Stomach (tissue), 9 donors: ENCODE measurements around the gene TOM1L1. TPM values are rescaled to one million over a fixed set of nuclear protein-coding genes. Genes with fewer than 3 reads are reported as not detected.

ENCODE experiments used
- DNase-seq, 2 donors: peaks; one replicate each; pipeline versions ENCODE4 v3.0.0 to v3.0.0-alpha.2; 2013 to 2019
- H3K27ac ChIP-seq, 5 donors: fragments of 200-600 bp in 4 of 5; sonication (generic) in 4 of 5; one replicate each; pipeline ENCODE4 v1.5.1; 2013 to 2019; ENCODE audit warnings: mild to moderate bottlenecking in 1 of 5, moderate library complexity in 1 of 5
- H3K27me3 ChIP-seq, 3 donors: fragments of 200-600 bp; sonication (generic); one replicate each; pipeline ENCODE4 v1.5.1; 2017 to 2019; ENCODE audit warnings: mixed run types in 1 of 3
- H3K36me3 ChIP-seq, 4 donors: fragments of 200-600 bp; sonication (generic); 1 replicate in 3 of 4; 2 replicates in 1 of 4; pipeline ENCODE4 v1.5.1; 2016 to 2019
- H3K4me1 ChIP-seq, 4 donors: fragments of 200-600 bp; sonication (generic); one replicate each; pipeline ENCODE4 v1.5.1; 2016 to 2019
- H3K4me3 ChIP-seq, 4 donors: fragments of 200-600 bp; sonication (generic) in 3 of 4; one replicate each; pipeline ENCODE4 v1.5.1; 2016 to 2019; ENCODE audit warnings: mild to moderate bottlenecking in 1 of 4
- H3K9me3 ChIP-seq, 4 donors: fragments of 200-600 bp; sonication (generic); one replicate each; pipeline ENCODE4 v1.5.1; 2016 to 2019
- EP300 ChIP-seq: sonication (generic); formaldehyde crosslinking; IDR thresholded peaks from one replicate; pipeline ENCODE4 v1.6.1; 2017; ENCODE audit warnings: antibody characterized with exemption
- POLR2A ChIP-seq, 4 donors: fragments of 450-650 bp; IDR thresholded peaks; one replicate each; pipeline ENCODE4 v1.6.1; 2016; ENCODE audit warnings: antibody characterized with exemption in 4 of 4, control low read depth in 2 of 4, mild to moderate bottlenecking in 1 of 4, moderate library complexity in 1 of 4
- POLR2AphosphoS5 ChIP-seq, 3 donors: sonication (generic); formaldehyde crosslinking; IDR thresholded peaks; one replicate each; pipeline ENCODE4 v1.6.1; 2016; ENCODE audit warnings: antibody characterized with exemption in 3 of 3
- WGBS, 5 donors: extraction: QIAGEN DNeasy Blood & Tissue Kit in 3 of 5; methylation state at CpG; one replicate each; pipeline versions ENCODE4 v1.1.5 to v1.1.7; 2013 to 2018; 5-methylcytosine and 5-hydroxymethylcytosine counted together
- intact Hi-C: fragments of 100-400 bp; cut with DNase I; formaldehyde crosslinking; loops from one replicate; pipeline ENCODE4 v1.15.1; 2023; ENCODE audit warnings: low total_unique reads
- polyA plus RNA-seq, 3 donors: library from polyadenylated mRNA; stranded (reverse); fragments of 200-250 nt; gene quantifications; one replicate each; pipeline ENCODE4 v1.2.3, GENCODE V29; 2013
- total RNA-seq, 5 donors: library from RNA; depleted of rRNA; stranded (reverse); fragments of >200 nt; gene quantifications; one replicate each; pipeline versions ENCODE4 v1.1.0 to v1.2.3, GENCODE V29; 2014 to 2016
- TF ChIP-seq, protein P1 (sequence below), 7 experiments: fragments of 450-650 bp in 4 of 7; fragments of 200-600 bp in 3 of 7; sonication (generic) in 3 of 7; IDR thresholded peaks; one replicate each; pipeline ENCODE4 v1.5.1; 2016 to 2019; ENCODE audit warnings: antibody characterized with exemption in 7 of 7, control low read depth in 2 of 7, mild to moderate bottlenecking in 1 of 7
- donor health status: healthy with polysubstance abuse.
- donor health status: Bipolar disorder and iron deficiency.
- donor health status: healthy.

Gene TOM1L1
- total and polyA plus RNA-seq, 8 donors, result 19.4 to 134 (median 47.6) TPM

- Histone ChIP-seq H3K4me3 (no peak overlapping the region), H3K27me3 (no peaks in the 10 kb centered on the region), H3K36me3 (peaks cover 0 to 32% (median 23%) of the 10 kb centered on the region in 4 donors), H3K4me1 (peaks cover 0 to 25% (median 10%) of the 10 kb centered on the region in 4 donors), H3K9me3 (no peaks in the 10 kb centered on the region), H3K27ac (no peak overlapping the region)
- no peak for TF ChIP-seq EP300
- WGBS, 5 donors, result 71 to 80% (median 77%) methylated on average over 2 of the region's 2 CpGs
- intact Hi-C loops, result no loop called here
- DNase-seq, result no peak
These were observed 9.1 kb downstream of the TOM1L1 start for GRCh38 chr17:54909766-54910165.

- TF ChIP-seq, protein P1, sequence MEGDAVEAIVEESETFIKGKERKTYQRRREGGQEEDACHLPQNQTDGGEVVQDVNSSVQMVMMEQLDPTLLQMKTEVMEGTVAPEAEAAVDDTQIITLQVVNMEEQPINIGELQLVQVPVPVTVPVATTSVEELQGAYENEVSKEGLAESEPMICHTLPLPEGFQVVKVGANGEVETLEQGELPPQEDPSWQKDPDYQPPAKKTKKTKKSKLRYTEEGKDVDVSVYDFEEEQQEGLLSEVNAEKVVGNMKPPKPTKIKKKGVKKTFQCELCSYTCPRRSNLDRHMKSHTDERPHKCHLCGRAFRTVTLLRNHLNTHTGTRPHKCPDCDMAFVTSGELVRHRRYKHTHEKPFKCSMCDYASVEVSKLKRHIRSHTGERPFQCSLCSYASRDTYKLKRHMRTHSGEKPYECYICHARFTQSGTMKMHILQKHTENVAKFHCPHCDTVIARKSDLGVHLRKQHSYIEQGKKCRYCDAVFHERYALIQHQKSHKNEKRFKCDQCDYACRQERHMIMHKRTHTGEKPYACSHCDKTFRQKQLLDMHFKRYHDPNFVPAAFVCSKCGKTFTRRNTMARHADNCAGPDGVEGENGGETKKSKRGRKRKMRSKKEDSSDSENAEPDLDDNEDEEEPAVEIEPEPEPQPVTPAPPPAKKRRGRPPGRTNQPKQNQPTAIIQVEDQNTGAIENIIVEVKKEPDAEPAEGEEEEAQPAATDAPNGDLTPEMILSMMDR (IDR thresholded peaks at IDR 0.05), result no peak
- TF ChIP-seq EP300, result no peak
- TF ChIP-seq POLR2A (IDR thresholded peaks at IDR 0.05), result no peak
- no peak for TF ChIP-seq POLR2AphosphoS5 (IDR thresholded peaks at IDR 0.05)
- intact Hi-C loops, result no loop called here
- Histone ChIP-seq H3K4me3 (no peak overlapping the region), H3K4me1 (no peaks in the 10 kb centered on the region), H3K27me3 (no peaks in the 10 kb centered on the region), H3K36me3 (peaks cover 3 to 78% (median 72%) of the 10 kb centered on the region in 4 donors), H3K9me3 (peaks cover 0 to 15% (median 6%) of the 10 kb centered on the region in 4 donors), H3K27ac (no peak overlapping the region)
- 57 to 76% (median 66%) methylated on average over 2 of the region's 2 CpGs for whole genome bisulfite sequencing, 5 donors
- no peak for DNase-seq
These were observed 16.1 kb downstream of the TOM1L1 start for GRCh38 chr17:54916721-54917120.

GRCh38 chr17:54919425-54919824 is 18.8 kb downstream of the TOM1L1 start:
- intact Hi-C loops, result no loop called here

DNA sequence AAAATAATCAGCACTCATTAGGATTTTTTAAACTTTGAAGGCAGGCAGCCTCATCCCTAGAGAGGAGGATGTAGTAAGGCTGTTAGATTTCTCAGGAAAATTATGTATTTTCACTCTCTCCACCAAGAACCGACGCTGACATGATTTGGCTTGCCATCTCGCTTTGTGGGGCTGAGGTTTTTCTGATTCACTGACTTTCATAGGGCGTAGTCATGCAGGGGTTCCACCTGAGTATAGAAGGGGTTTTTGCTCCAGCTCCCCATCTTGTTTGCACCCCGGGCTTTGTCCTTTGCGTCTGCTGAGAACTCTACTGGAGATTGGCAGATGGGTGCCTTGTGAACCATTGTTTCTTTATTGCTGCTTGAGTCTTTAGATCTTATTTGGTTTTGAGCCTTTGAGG is 20.2 kb downstream of the TOM1L1 start:
- H3K27me3 ChIP-seq, result no peaks in the 10 kb centered on the region
- intact Hi-C loops, result no loop called here
- H3K4me3 ChIP-seq, result no peak overlapping the region
- peaks cover 3 to 68% (median 52%) of the 10 kb centered on the region in 4 donors for H3K36me3 ChIP-seq
- H3K27ac ChIP-seq, result no peak overlapping the region
- no peaks in the 10 kb centered on the region for H3K4me1 ChIP-seq
- no peak for DNase-seq
- H3K9me3 ChIP-seq, result peaks cover 0 to 11% (median 5%) of the 10 kb centered on the region in 4 donors
- TF ChIP-seq EP300 (no peak), POLR2A (IDR thresholded peaks at IDR 0.05) (no peak), POLR2AphosphoS5 (IDR thresholded peaks at IDR 0.05) (no peak)
- TF ChIP-seq, protein P1 (IDR thresholded peaks at IDR 0.05), result no peak
- WGBS, 5 donors, result 85 to 97% (median 88%) methylated on average over 6 of the region's 6 CpGs

More at GRCh38 chr17:54919425-54919824, 18.8 kb downstream of the TOM1L1 start:
- H3K27me3 ChIP-seq, result no peaks in the 10 kb centered on the region
- no peak overlapping the region for H3K4me3 ChIP-seq
- DNase-seq, result no peak
- no peak overlapping the region for H3K27ac ChIP-seq
- TF ChIP-seq, protein P1 (IDR thresholded peaks at IDR 0.05), result no peak
- TF ChIP-seq POLR2AphosphoS5 (IDR thresholded peaks at IDR 0.05) (no peak), EP300 (no peak), POLR2A (IDR thresholded peaks at IDR 0.05) (no peak)
- no peaks in the 10 kb centered on the region for H3K4me1 ChIP-seq
- H3K36me3 ChIP-seq, result peaks cover 3 to 68% (median 61%) of the 10 kb centered on the region in 4 donors
- peaks cover 0 to 15% (median 6%) of the 10 kb centered on the region in 4 donors for H3K9me3 ChIP-seq

GRCh38 chr17:54924405-54924804 is 23.8 kb downstream of the TOM1L1 start:
- Histone ChIP-seq H3K27me3 (no peaks in the 10 kb centered on the region), H3K36me3 (peaks cover 0 to 52% (median 38%) of the 10 kb centered on the region in 4 donors), H3K27ac (no peak overlapping the region), H3K4me1 (no peaks in the 10 kb centered on the region), H3K4me3 (no peak overlapping the region), H3K9me3 (no peaks in the 10 kb centered on the region)
- no peak for TF ChIP-seq POLR2AphosphoS5 (IDR thresholded peaks at IDR 0.05)
- TF ChIP-seq POLR2A (IDR thresholded peaks at IDR 0.05), result no peak
- TF ChIP-seq, protein P1 (IDR thresholded peaks at IDR 0.05), result no peak
- no peak for TF ChIP-seq EP300
- intact Hi-C loops, result no loop called here
- no peak for DNase-seq
- WGBS, 5 donors, result 92 to 97% (median 95%) methylated on average over 5 of the region's 5 CpGs
